HG02884 (cell line): Measurements from ENCODE around the gene HOXB2.

Experiments used
- ATAC-seq: cut with Tn5 transposase; IDR thresholded peaks from one replicate; pipeline ENCODE4 v1.9.1; 2021; ENCODE audit warnings: mild to moderate bottlenecking, moderate library complexity; ENCODE audit not compliant: unreplicated experiment

The HOXB2 gene

GRCh38 chr17:48579471-48579759 lies 34.5 kb upstream of the HOXB2 start:
- ATAC-seq, result no peak

GRCh38 chr17:48578616-48579470 lies 33.9 kb upstream of the HOXB2 start:
- no peak for ATAC-seq

GRCh38 chr17:48577946-48578615 lies 33.2 kb upstream of the HOXB2 start, which contains the start of gene HOXB4:
HOXB4 (minus strand) TSS chr17:48578350; CDS start chr17:48578319, 31 bp downstream.
- no peak for ATAC-seq

GRCh38 chr17:48577330-48577945 lies 32.5 kb upstream of the HOXB2 start:
- ATAC-seq, result no peak

GRCh38 chr17:48576479-48577309 lies 31.8 kb upstream of the HOXB2 start:
- ATAC-seq, result no peak

- no peak for ATAC-seq
These were observed 31.0 kb upstream of the HOXB2 start for GRCh38 chr17:48575673-48576478.

- ATAC-seq, result no peak
These were observed 30.2 kb upstream of the HOXB2 start for GRCh38 chr17:48575066-48575582.

GRCh38 chr17:48574505-48575065 lies 29.7 kb upstream of the HOXB2 start:
- no peak for ATAC-seq

GRCh38 chr17:48571826-48572417 lies 27.0 kb upstream of the HOXB2 start:
- ATAC-seq, result no peak

GRCh38 chr17:48571024-48571818 lies 26.3 kb upstream of the HOXB2 start:
- no peak for ATAC-seq

- no peak for ATAC-seq
These were observed 25.6 kb upstream of the HOXB2 start for GRCh38 chr17:48570325-48571023.

GRCh38 chr17:48569674-48570324 lies 24.9 kb upstream of the HOXB2 start:
- no peak for ATAC-seq

GRCh38 chr17:48569240-48569582 lies 24.3 kb upstream of the HOXB2 start:
- ATAC-seq, result no peak

GRCh38 chr17:48568499-48569239 lies 23.8 kb upstream of the HOXB2 start:
- no peak for ATAC-seq

GRCh38 chr17:48567646-48568354 lies 22.9 kb upstream of the HOXB2 start:
- ATAC-seq, result no peak

GRCh38 chr17:48567209-48567608 lies 22.3 kb upstream of the HOXB2 start:
- ATAC-seq, result no peak
